Tibial artery (tissue), 4 donors: Measurements from ENCODE around the gene STAT3.

ENCODE experiments used
- DNase-seq, 2 donors: peaks; one replicate each; pipeline ENCODE4 v3.0.0-alpha.2; 2019
- H3K27ac ChIP-seq, 2 donors: fragments of 200-600 bp; sonication (generic) in 1 of 2; 1 replicate in 1 of 2; 2 replicates in 1 of 2; pipeline ENCODE4 v1.5.1; 2018 to 2019; ENCODE audit warnings: mild to moderate bottlenecking in 1 of 2
- H3K27me3 ChIP-seq, 2 donors: fragments of 200-600 bp; sonication (generic) in 1 of 2; one replicate each; pipeline versions ENCODE4 v1.5.1 to v1.6.0; 2016 to 2019
- H3K36me3 ChIP-seq, 3 donors: fragments of 200-600 bp; sonication (generic) in 2 of 3; one replicate each; pipeline ENCODE4 v1.5.1; 2016 to 2019; ENCODE audit warnings: mild to moderate bottlenecking in 2 of 3
- H3K4me1 ChIP-seq, 4 donors: fragments of 200-600 bp; sonication (generic) in 2 of 4; 1 replicate in 3 of 4; 2 replicates in 1 of 4; pipeline ENCODE4 v1.5.1; 2016 to 2019
- H3K4me3 ChIP-seq, 2 donors: fragments of 200-600 bp; sonication (generic) in 1 of 2; 1 replicate in 1 of 2; 2 replicates in 1 of 2; pipeline ENCODE4 v1.5.1; 2018 to 2019; ENCODE audit warnings: mild to moderate bottlenecking in 2 of 2
- H3K9me3 ChIP-seq, 3 donors: fragments of 200-600 bp; sonication (generic) in 1 of 3; one replicate each; pipeline ENCODE4 v1.5.1; 2016 to 2019
- CTCF ChIP-seq, 2 experiments: fragments of 200-600 bp in 1 of 2; fragments of 450-650 bp in 1 of 2; IDR thresholded peaks; one replicate each; pipeline ENCODE4 v1.5.1; 2017 to 2019; ENCODE audit warnings: antibody characterized with exemption in 2 of 2, mild to moderate bottlenecking in 1 of 2, moderate library complexity in 1 of 2
- intact Hi-C: fragments of 100-400 bp; cut with DNase I; formaldehyde crosslinking; loops from one replicate; pipeline ENCODE4 v1.15.0; 2023; ENCODE audit warnings: low total_unique reads

The STAT3 gene

GRCh38 chr17:42347198-42347597 lies 41.0 kb downstream of the STAT3 start:
- no peaks in the 10 kb centered on the region for H3K9me3 ChIP-seq
- peaks cover 40 to 50% (median 43%) of the 10 kb centered on the region in 3 donors for H3K36me3 ChIP-seq
- peak; percentile 71 to 76 for DNase-seq
- no peak for TF ChIP-seq CTCF (IDR thresholded peaks at IDR 0.05)
- peak overlapping the region; percentile 42 to 55 for H3K27ac ChIP-seq
- H3K4me1 ChIP-seq = peaks cover 5 to 58% (median 30%) of the 10 kb centered on the region in 4 donors
- no peak overlapping the region for H3K4me3 ChIP-seq
- H3K27me3 ChIP-seq = no peaks in the 10 kb centered on the region
- intact Hi-C loops = no loop called here

- Histone ChIP-seq H3K4me1 (peaks cover 5 to 55% (median 27%) of the 10 kb centered on the region in 4 donors), H3K4me3 (no peak overlapping the region), H3K36me3 (peaks cover 46 to 57% (median 50%) of the 10 kb centered on the region in 3 donors), H3K9me3 (no peaks in the 10 kb centered on the region), H3K27me3 (no peaks in the 10 kb centered on the region), H3K27ac (peak overlapping the region; percentile 25 to 48)
- TF ChIP-seq CTCF (IDR thresholded peaks at IDR 0.05) = no peak
- peak in 1 of 2 donors; percentile 4 for DNase-seq
- intact Hi-C loops = no loop called here
These were observed 41.8 kb downstream of the STAT3 start for GRCh38 chr17:42346481-42346880.

DNA sequence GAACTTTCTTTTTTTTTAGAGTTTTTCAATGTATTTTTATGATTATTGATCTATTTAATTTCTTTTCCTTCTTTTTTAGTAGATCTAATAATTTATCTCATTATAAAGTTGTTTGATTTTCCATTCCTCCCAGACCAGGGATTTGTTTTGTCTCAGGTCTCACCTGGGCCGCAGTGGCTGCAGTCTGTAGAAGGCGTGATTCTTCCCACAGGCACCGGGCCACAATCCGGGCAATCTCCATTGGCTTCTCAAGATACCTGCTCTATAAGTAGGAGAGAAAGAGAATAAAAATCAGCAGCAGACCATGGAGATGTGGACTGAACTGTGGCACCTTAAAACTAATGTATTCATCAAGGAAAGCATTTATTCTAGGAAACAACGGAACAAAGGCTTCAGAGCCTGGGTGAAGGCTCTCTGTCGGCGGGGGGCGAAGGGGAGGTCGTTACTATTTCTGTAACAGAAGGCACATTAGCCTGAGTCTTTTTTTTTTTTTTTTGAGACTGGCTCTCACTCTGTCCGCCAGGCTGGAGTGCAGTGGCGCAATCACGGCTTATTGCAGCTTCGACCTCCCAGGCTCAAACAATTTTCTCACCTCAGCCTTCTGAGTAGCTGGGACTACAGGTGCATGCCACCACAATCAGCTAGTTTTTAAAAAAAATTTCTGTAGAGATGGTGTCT lies 42.7 kb downstream of the STAT3 start:
- no peak for TF ChIP-seq CTCF (IDR thresholded peaks at IDR 0.05)
- peak in 1 of 2 donors; percentile 31 for DNase-seq
- Histone ChIP-seq H3K27ac (no peak overlapping the region), H3K27me3 (no peaks in the 10 kb centered on the region), H3K36me3 (peaks cover 46 to 66% (median 59%) of the 10 kb centered on the region in 3 donors), H3K9me3 (no peaks in the 10 kb centered on the region), H3K4me3 (no peak overlapping the region), H3K4me1 (peaks cover 5 to 49% (median 27%) of the 10 kb centered on the region in 4 donors)
- intact Hi-C loops = no loop called here

DNA sequence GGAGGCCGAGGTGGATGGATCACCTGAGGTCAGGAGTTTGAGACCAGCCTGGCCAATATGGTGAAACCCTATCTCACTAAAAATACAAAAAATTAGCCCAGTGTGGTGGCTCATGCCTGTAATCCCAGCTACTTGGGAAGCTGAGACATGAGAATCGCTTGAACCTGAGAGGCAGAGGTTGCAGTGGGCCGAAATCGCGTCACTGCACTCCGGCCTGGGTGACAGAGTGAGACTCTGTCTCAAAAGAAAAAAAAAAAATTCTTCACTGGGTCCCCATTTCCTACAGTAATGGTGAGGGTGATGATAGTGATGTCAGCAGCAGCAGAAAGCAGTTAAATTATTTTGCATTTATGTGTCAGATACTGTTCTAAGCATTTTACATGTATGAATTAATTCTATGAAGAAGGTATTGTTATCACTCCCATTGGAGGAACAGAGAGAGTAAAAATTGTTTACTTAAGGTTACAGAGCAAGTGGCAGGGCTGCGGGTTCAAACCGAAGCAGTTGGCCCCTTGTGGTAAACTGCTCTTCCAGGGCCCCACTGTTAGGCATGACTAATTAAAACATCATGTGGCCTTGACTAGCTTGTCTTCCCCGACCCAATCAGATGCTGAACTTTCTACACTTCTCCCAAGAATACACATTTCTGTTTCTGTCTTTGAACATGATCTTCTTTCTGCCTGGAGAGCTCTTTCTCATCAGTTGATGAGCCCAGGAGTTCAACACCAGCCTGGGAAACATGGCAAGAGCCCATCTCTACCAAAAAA lies 45.8 kb downstream of the STAT3 start:
- DNase-seq = no peak
- Histone ChIP-seq H3K27ac (no peak overlapping the region), H3K4me1 (peaks cover 0 to 17% (median 9%) of the 10 kb centered on the region in 4 donors), H3K9me3 (no peaks in the 10 kb centered on the region), H3K27me3 (no peaks in the 10 kb centered on the region), H3K36me3 (peaks cover 64 to 87% (median 85%) of the 10 kb centered on the region in 3 donors), H3K4me3 (no peak overlapping the region)
- TF ChIP-seq CTCF (IDR thresholded peaks at IDR 0.05) = no peak
- intact Hi-C loops = no loop called here

DNA sequence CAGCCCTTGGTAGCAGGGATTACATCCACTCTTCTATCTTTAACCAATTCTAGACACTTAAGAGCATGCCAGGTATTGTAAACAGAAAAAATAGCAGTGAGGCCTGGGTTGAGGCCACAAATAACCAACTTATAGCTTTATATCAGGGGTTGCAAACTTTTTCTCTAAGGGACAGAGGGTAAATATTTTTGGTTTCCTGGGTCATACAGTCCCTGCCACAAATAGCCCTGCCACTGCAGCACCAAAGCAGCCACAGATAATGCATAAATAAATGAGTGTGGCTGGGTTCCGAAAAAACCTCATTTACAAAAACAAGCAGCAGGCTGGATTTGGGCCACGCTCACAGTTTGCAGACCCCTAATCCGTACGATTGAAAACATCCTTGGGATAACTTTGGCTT lies 46.7 kb downstream of the STAT3 start:
- no peak for DNase-seq
- no peak for TF ChIP-seq CTCF (IDR thresholded peaks at IDR 0.05)
- H3K27me3 ChIP-seq = no peaks in the 10 kb centered on the region
- intact Hi-C loops = no loop called here
- H3K4me1 ChIP-seq = peaks cover 0 to 9% (median 3%) of the 10 kb centered on the region in 4 donors
- no peak overlapping the region for H3K27ac ChIP-seq
- H3K36me3 ChIP-seq = peaks cover 73 to 94% (median 90%) of the 10 kb centered on the region in 3 donors
- H3K9me3 ChIP-seq = no peaks in the 10 kb centered on the region
- H3K4me3 ChIP-seq = no peak overlapping the region
